K562 (cell line): ENCODE data around the gene SPEM3. TPM values are rescaled to one million over a fixed set of nuclear protein-coding genes. Genes with fewer than 3 reads are reported as not detected.
A peak's percentile ranks its signal among the peaks of the same experiment; 100 is the strongest.

Experiments used
- ATAC-seq: fragments of 200-7000 bp; cut with Tn5 transposase; 3 replicates; pipeline ENCODE4 v1.9.1; 2020; ENCODE audit warnings: moderate library complexity
- BruUV-seq: library from RNA; stranded (reverse); fragments of 400-500 nt; replicated peaks from 2 replicates; lab custom pipeline; 2021; lab: Mats Ljungman, UMichigan
- CTCF ChIA-PET: fragments of 300-600 bp; formaldehyde crosslinking; extraction: SDS; loops from one replicate; lab custom pipeline; 2021; ENCODE audit warnings: low intra/inter-chr PET ratio; lab: Yijun Ruan, JAX
- POLR2A ChIA-PET: fragments of 300-600, 350-650 bp; sonication (Branson Sonifier 250); formaldehyde crosslinking; extraction: SDS; loops from one replicate; lab custom pipeline; 2021; ENCODE audit warnings: antibody characterized with exemption, inconsistent platforms; lab: Yijun Ruan, JAX
- DNase-seq, 4 experiments: peaks; one replicate each; pipeline versions ENCODE4 v3.0.0 to v3.0.0-alpha.2; 2011 to 2018; ENCODE audit warnings: low spot score in 3 of 4, mixed read lengths in 3 of 4; ENCODE audit errors: extremely low read depth in 1 of 4
- FAIRE-seq: peaks from 2 replicates; lab custom pipeline; 2011; peaks lifted over from hg19 to GRCh38; lab: Jason Lieb, UNC
- H2AFZ ChIP-seq: 2 replicates; pipeline ENCODE4 v1.6.0; 2011; ENCODE audit warnings: low read depth, low read length, control low read depth, inconsistent platforms
- H3K27ac ChIP-seq: fragments of 200-600 bp; 3 replicates; pipeline ENCODE4 v1.8.0; 2011; ENCODE audit warnings: low read depth, mild to moderate bottlenecking, control low read depth, inconsistent platforms, low read length, moderate library complexity, mixed read lengths; ENCODE audit errors: extremely low read depth
- H3K27me3 ChIP-seq, 2 experiments: fragments of 300-600 bp in 1 of 2; 2 replicates in 1 of 2; 3 replicates in 1 of 2; pipeline versions ENCODE4 v1.6.0 to v1.8.0; 2011; ENCODE audit warnings: inconsistent platforms in 2 of 2, low read length in 2 of 2, mild to moderate bottlenecking in 1 of 2, mixed read lengths in 1 of 2, moderate library complexity in 1 of 2; ENCODE audit not compliant: control insufficient read depth in 2 of 2, insufficient read depth in 2 of 2
- H3K36me3 ChIP-seq: fragments of 300-600 bp; 3 replicates; pipeline ENCODE4 v1.8.0; 2011; ENCODE audit warnings: mild to moderate bottlenecking, low read length, inconsistent platforms; ENCODE audit not compliant: control insufficient read depth, insufficient read depth
- H3K4me1 ChIP-seq, 2 experiments: fragments of 200-600 bp in 1 of 2; replicated peaks in 1 of 2; 2 replicates in 1 of 2; 3 replicates in 1 of 2; pipeline versions ENCODE4 v1.5.1 to v1.8.0; 2011; ENCODE audit warnings: inconsistent platforms in 2 of 2, low read length in 2 of 2, mild to moderate bottlenecking in 1 of 2, mixed read lengths in 1 of 2, moderate library complexity in 1 of 2; ENCODE audit not compliant: control insufficient read depth in 2 of 2, insufficient read depth in 2 of 2
- H3K4me2 ChIP-seq: 2 replicates; pipeline ENCODE4 v1.6.1; 2011; ENCODE audit warnings: low read length, control low read depth, inconsistent platforms, mixed read lengths; ENCODE audit not compliant: insufficient read depth
- H3K4me3 ChIP-seq: fragments of 200-600 bp; sonication (generic), shearing (Covaris generic); 2 replicates; pipeline ENCODE4 v1.5.1; 2016; ENCODE audit warnings: control low read depth, inconsistent platforms
- H3K79me2 ChIP-seq: fragments of 200-600 bp; 3 replicates; pipeline ENCODE4 v1.8.0; 2011; ENCODE audit warnings: low read length, inconsistent platforms; ENCODE audit not compliant: control insufficient read depth, insufficient read depth
- H3K9ac ChIP-seq, 2 experiments: 2 replicates each; pipeline versions ENCODE4 v1.6.0 to v1.6.1; 2011; ENCODE audit warnings: low read depth in 2 of 2, low read length in 2 of 2, control low read depth in 1 of 2, inconsistent platforms in 1 of 2, mild to moderate bottlenecking in 1 of 2, mixed read lengths in 1 of 2; ENCODE audit not compliant: insufficient read depth in 1 of 2
- H3K9me1 ChIP-seq: one replicate; pipeline ENCODE4 v1.6.0; 2011; ENCODE audit warnings: inconsistent platforms, mild to moderate bottlenecking, low read length, moderate library complexity; ENCODE audit not compliant: control insufficient read depth, insufficient read depth
- H3K9me3 ChIP-seq: replicated peaks from 2 replicates; pipeline ENCODE4 v1.5.1; 2011; ENCODE audit warnings: low read depth, low read length, inconsistent platforms; ENCODE audit not compliant: control insufficient read depth, insufficient read depth
- H4K20me1 ChIP-seq: replicated peaks from 2 replicates; pipeline ENCODE4 v1.6.1; 2011; ENCODE audit warnings: low read length, inconsistent platforms, mixed read lengths; ENCODE audit not compliant: control insufficient read depth, insufficient read depth
- CBX1 ChIP-seq: sonication (generic); IDR thresholded peaks from 2 replicates; pipeline ENCODE4 v1.6.1; 2016; ENCODE audit warnings: antibody characterized with exemption, low read depth, mild to moderate bottlenecking
- DMBX1 ChIP-seq: fragments of 250-450 bp; sonication (Bioruptor Pico); IDR thresholded peaks from 2 replicates; pipeline ENCODE4 v1.8.0; 2022; ENCODE audit warnings: inconsistent platforms, mild to moderate bottlenecking, moderate library complexity, borderline replicate concordance
- FUS ChIP-seq: fragments of 200-400 bp; formaldehyde crosslinking; optimal IDR thresholded peaks from 2 replicates; pipeline ENCODE3; 2017; ENCODE audit warnings: low read depth, low read length
- GTF3C2 ChIP-seq: IDR thresholded peaks from 3 replicates; pipeline ENCODE4 v1.6.1; 2011; ENCODE audit warnings: borderline replicate concordance, mild to moderate bottlenecking, moderate library complexity; ENCODE audit not compliant: insufficient read length; ENCODE audit errors: extremely low read depth
- HMBOX1 ChIP-seq: sonication (generic); IDR thresholded peaks from 2 replicates; pipeline ENCODE4 v1.6.1; 2016
- NFYB ChIP-seq: IDR thresholded peaks from 2 replicates; pipeline ENCODE4 v1.6.1; 2011; ENCODE audit warnings: mild to moderate bottlenecking, moderate library complexity; ENCODE audit not compliant: insufficient read length; ENCODE audit errors: extremely low read depth
- POLR2G ChIP-seq: fragments of 200-400 bp; formaldehyde crosslinking; IDR thresholded peaks from 2 replicates; pipeline ENCODE4 v1.6.1; 2017; ENCODE audit warnings: low read depth, mild to moderate bottlenecking, antibody characterized with exemption, low read length, moderate library complexity
- SMARCA5 ChIP-seq: fragments of 450-650 bp; IDR thresholded peaks from 2 replicates; pipeline ENCODE4 v1.6.1; 2016
- SRF ChIP-seq, 2 experiments: fragments of 250-450, 450-650 bp in 1 of 2; sonication (Bioruptor Pico) in 1 of 2; sonication (generic) in 1 of 2; formaldehyde crosslinking; IDR thresholded peaks; 2 replicates each; pipeline versions ENCODE4 v1.5.0 to v1.5.1; 2020 to 2022; ENCODE audit warnings: mild to moderate bottlenecking in 1 of 2, missing genetic modification reagents in 1 of 2
- TAF1 ChIP-seq: IDR thresholded peaks from 2 replicates; pipeline ENCODE4 v1.6.1; 2011; ENCODE audit warnings: mild to moderate bottlenecking, low read length, moderate library complexity; ENCODE audit not compliant: insufficient read depth, control insufficient read depth, severe bottlenecking; ENCODE audit errors: extremely low read depth
- TAF9B ChIP-seq: fragments of 450-650 bp; IDR thresholded peaks from 2 replicates; pipeline ENCODE4 v1.6.1; 2018; ENCODE audit warnings: mild to moderate bottlenecking; ENCODE audit not compliant: partially characterized antibody
- U2AF2 ChIP-seq: fragments of 200-400 bp; formaldehyde crosslinking; optimal IDR thresholded peaks from 2 replicates; pipeline ENCODE3; 2017; ENCODE audit warnings: low read depth, mild to moderate bottlenecking, low read length
- ZFX ChIP-seq: sonication (generic); formaldehyde crosslinking; IDR thresholded peaks from 2 replicates; pipeline ENCODE4 v1.8.0; 2022; ENCODE audit warnings: mild to moderate bottlenecking, missing genetic modification reagents, moderate library complexity
- ZNF146 ChIP-seq: IDR thresholded peaks from one replicate; pipeline ENCODE4 v1.6.1; 2018; ENCODE audit warnings: missing compliant biosample characterization; ENCODE audit not compliant: unreplicated experiment
- ZNF165 ChIP-seq: fragments of 250-450 bp; sonication (Bioruptor Pico); IDR thresholded peaks from 2 replicates; pipeline ENCODE4 v1.4.0; 2020; ENCODE audit warnings: borderline replicate concordance
- ZNF445 ChIP-seq: fragments of 250-450 bp; sonication (Bioruptor Pico); IDR thresholded peaks from 2 replicates; pipeline ENCODE4 v1.4.0; 2020; ENCODE audit warnings: low read depth, mild to moderate bottlenecking, moderate library complexity
- ZNF644 ChIP-seq: fragments of 200-800 bp; sonication (Bioruptor generic); IDR thresholded peaks from 2 replicates; pipeline ENCODE4 v1.6.1; 2016; ENCODE audit warnings: low read depth, missing genetic modification characterization, missing compliant biosample characterization
- WGBS: fragments of 100-300 bp; shearing (Covaris generic); methylation state at CpG from one replicate; pipeline ENCODE4 v1.1.6; 2016; ENCODE audit warnings: low coverage, mixed read lengths; ENCODE audit not compliant: insufficient coverage; ENCODE audit errors: missing lambda C conversion rate; 5-methylcytosine and 5-hydroxymethylcytosine counted together
- in situ Hi-C: fragments of 300-500 bp; cut with MboI; formaldehyde crosslinking; loops from 4 replicates; pipeline ENCODE4 v1.15.0; 2018; ENCODE audit warnings: inconsistent platforms, mixed read lengths
- intact Hi-C: fragments of 100-400 bp; cut with micrococcal nuclease; formaldehyde crosslinking; loops from 2 replicates; pipeline ENCODE4 v1.14.2; 2022
- polyA plus RNA-seq, 8 experiments: library from polyadenylated mRNA; depleted of rRNA in 4 of 8; stranded (reverse) in 5 of 8; unstranded in 3 of 8; fragments of >200 nt; fragmentation: Nextera tagmentation in 2 of 8; fragmentation: Illumina TruSeq in 1 of 8; extraction: Ambion mirVana in 2 of 8; extraction: Trizol in 1 of 8; gene quantifications; 2 replicates each; pipeline versions ENCODE4 v1.2.1 to v1.2.3, GENCODE V29; 2011 to 2014; ENCODE audit warnings: inconsistent platforms in 1 of 8, missing spikeins in 1 of 8
- total RNA-seq, 7 experiments: library from RNA; depleted of rRNA in 6 of 7; stranded (reverse); fragments of >200 nt in 6 of 7; fragmentation: Illumina TruSeq in 2 of 7; extraction: Trizol in 2 of 7; gene quantifications; 2 replicates each; pipeline versions ENCODE4 v1.2.1 to v1.2.3, GENCODE V29; 2011 to 2021; ENCODE audit warnings: low replicate concordance in 1 of 7

The SPEM3 gene
- total and polyA plus RNA-seq, 9 of the 15 experiments (the other 6 are each of a cell fraction or from before 2014, with no cell fraction given) = not detected

GRCh38 chr17:7380855-7381683 is 47.6 kb upstream of the SPEM3 start, which contains the start of gene TNK1 (continued):
- TF ChIP-seq FUS (no peak), POLR2G (peak; percentile 84), ZNF165 (CRISPR knock-in tag) (no peak), ZFX (CRISPR knock-in tag) (peak; percentile 71), TAF1 (peak; percentile 28)
- TF ChIP-seq, all 486 proteins: peak for 20

GRCh38 chr17:7382901-7383300 is 45.8 kb upstream of the SPEM3 start:
- no TSS peak for BruUV-seq
- H3K36me3 ChIP-seq = no peaks in the 10 kb centered on the region
- H3K79me2 ChIP-seq = no peaks in the 10 kb centered on the region; the same call in 2 of the 3 replicates
- no peak overlapping the region for H2AFZ ChIP-seq
- in situ Hi-C loops = no loop called here
- ChIA-PET POLR2A (interaction anchor here (0.6 kb wide), 1 partner anchor 49 kb away, joined by 3 read pairs; no protein-coding TSS in a partner anchor), CTCF (no interaction called here)
- H3K4me2 ChIP-seq = no peak overlapping the region
- H3K9ac ChIP-seq = no peak overlapping the region
- intact Hi-C loops = no loop called here
- no peak for FAIRE-seq
- H3K4me3 ChIP-seq = no peak overlapping the region
- peaks cover 8 to 18% of the 10 kb centered on the region in 2 experiments; a peak in 4 of 5 replicates for H3K4me1 ChIP-seq
- H4K20me1 ChIP-seq = no peaks in the 10 kb centered on the region
- no peak overlapping the region for H3K27ac ChIP-seq
- H3K9me1 ChIP-seq = no peaks in the 10 kb centered on the region
- peaks cover 2% of the 10 kb centered on the region; the same call in 1 of the 2 replicates for H3K9me3 ChIP-seq
- 75% methylated on average over 4 of the region's 10 CpGs for WGBS
- no peak for DNase-seq
- ATAC-seq = no peak
- no peaks in the 10 kb centered on the region for H3K27me3 ChIP-seq
- TF ChIP-seq NFYB (no peak), SRF (CRISPR knock-in tag; IDR thresholded peaks at IDR 0.05) (no peak), SMARCA5 (no peak), ZNF146 (CRISPR knock-in tag) (no peak), HMBOX1 (no peak), ZNF644 (tag) (no peak), GTF3C2 (no peak), ZNF445 (CRISPR knock-in tag) (no peak), CBX1 (no peak), TAF9B (no peak), DMBX1 (CRISPR knock-in tag) (no peak), U2AF2 (no peak)
